Measurements from ENCODE around the gene MFRP. TPM values are rescaled to one million over a fixed set of nuclear protein-coding genes. Genes with fewer than 3 reads are reported as not detected.

MFRP gene
- total RNA-seq, 1 donor from 2014 or later, result not detected

DNA sequence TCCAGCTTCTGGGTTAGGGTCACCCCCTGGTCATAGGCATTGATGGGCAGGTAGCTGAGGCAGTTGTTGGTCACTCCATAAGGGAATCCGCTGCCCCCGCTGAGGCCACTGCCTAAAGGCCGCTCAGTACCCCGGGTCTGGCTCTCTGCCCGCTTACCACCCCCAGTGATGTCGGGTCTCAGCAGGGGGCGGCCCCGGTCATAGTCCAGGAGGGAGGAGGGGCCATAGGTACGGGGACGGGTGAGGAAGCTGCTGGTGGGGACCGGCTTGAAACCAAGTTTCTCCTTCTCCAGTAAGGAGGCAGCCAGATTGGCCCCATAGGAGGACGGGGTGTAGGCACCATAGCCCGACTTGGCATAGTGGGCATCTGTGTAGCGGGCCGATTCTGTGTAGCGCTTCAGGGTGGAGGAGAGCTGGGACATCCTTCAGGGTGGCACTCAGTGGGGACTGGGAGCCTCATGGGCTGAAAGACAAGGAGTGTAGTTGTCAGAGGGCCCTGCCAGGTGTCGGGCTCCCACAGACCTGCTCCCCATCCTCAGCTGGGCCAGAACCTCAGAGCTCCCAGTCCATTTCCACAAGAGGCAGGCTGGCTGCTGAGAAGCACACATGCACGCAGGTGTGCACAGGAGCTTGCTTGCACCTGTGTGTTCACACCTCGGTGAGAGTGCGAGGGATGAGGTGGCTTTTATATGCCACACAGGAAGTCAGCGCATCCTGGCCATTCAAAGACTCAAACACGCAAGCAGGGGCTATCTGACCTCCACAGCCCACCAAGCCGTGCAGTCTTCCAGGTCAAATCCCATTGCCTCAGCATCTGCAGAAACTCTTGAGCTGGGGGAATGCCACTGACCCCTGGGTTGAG lies 26.8 kb upstream of the MFRP start:
- DNase-seq, result no peak

DNA sequence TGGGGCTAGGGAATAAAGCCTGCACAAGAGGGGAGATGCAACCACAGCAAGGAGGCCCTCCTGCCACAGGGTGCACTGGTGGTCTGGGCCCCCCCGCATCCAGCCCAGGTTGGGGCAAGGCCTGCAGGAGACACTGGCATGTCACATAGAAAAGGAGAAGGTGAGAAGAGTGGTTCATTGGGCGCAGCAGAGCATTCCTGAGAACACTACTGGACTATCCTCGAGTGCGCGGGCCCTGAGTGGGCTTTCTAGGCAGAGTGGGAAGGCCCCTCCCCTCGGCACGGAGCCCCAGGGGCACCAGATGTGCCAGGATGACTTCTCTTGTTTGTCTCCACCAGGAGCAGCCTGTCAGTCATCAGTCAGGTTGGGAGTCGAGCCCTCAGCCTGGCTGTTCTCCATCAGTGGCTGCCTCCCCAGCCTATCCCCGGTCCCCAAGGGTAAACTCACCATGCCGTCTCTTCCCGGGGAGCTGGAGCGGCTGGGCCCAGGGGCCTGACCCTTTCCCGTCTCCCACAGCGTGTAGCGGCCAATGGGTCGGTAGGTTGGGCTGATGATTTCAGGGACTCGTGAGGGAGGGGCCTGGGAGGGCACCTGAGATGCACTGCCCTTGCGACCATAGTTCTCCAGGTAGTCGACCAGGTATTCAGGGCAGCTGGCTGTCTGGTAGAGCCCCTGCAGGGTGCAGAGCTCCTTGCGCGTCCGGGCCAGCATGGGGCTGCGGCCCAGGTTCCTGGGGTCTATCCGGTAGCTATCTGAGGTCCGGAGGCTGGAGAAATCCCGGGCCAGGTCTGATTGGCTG lies 26.0 kb upstream of the MFRP start:
- DNase-seq, result no peak

DNA sequence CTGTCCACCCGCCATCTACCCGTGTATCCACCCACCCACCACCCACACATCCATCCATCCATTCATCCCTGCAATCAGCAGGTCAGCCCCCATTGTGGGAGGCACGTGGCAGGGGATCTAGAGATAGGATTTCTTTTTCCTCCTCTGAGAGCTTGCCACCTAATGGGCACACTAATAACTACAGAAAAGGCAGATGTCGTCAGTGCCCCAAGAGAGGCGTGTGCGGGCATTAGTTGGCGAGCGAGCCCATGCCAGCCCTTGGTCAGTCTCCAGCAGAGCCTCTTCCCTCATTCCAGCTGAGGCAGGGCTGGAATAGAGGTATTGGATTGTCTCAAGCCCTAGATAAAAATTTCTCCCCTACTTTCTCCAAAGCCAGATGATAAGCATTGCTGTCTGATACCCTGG lies 25.3 kb upstream of the MFRP start:
- DNase-seq, result peak; percentile 88

DNA sequence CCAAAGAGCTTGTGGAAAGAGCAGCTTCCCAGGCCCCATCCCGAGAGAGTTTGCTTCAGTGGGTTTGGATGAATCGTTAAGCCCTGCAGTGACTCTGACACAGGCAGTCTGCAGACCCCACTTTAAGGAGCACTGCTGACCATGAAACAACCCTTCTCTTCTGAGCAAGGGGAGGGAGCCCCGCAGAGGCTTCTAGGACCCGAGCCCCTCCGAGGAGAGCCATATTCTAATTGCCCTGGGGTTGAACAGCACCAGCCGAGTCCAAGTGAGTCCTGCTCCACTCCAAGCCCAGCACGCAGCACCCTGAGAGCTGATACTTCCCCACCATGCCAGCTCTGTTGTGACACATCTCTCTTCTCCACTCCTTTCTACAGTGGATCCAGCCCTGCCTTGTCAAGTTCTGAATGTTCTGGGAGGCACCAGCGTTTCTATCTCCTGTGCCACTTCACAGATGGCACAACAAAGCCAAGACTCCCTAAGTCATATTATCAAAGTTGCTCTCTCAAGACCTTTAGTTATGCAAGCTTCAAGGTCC lies 24.6 kb upstream of the MFRP start:
- no peak for DNase-seq

DNA sequence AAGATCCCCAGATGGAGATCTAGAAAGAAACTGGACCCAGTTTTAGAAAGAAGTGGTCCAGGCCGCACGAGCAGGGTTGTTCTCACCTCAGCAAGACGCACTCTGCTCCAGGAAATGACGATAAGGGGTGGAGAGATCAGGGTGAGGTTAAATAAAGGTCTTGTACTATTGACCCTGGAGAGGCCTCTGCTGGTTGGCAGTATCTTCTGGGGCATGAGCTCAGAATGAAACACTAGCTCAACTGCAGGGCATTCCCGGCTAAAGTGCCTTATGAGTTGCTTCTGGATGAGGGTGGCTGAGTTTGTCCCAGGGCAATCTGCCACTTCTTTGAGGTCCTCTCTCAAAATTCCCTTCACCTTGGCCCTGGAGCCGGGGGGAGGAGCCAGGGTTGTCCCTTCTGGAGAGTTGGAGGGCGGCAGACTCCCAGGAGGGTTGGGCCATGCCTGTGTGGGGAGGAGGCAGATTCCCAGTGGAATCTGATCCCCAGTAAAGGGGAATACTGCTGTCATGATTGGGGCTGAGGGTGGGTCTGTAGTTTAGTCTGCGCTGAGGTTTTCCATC lies 24.1 kb upstream of the MFRP start:
- peak; percentile 74 for DNase-seq

DNA sequence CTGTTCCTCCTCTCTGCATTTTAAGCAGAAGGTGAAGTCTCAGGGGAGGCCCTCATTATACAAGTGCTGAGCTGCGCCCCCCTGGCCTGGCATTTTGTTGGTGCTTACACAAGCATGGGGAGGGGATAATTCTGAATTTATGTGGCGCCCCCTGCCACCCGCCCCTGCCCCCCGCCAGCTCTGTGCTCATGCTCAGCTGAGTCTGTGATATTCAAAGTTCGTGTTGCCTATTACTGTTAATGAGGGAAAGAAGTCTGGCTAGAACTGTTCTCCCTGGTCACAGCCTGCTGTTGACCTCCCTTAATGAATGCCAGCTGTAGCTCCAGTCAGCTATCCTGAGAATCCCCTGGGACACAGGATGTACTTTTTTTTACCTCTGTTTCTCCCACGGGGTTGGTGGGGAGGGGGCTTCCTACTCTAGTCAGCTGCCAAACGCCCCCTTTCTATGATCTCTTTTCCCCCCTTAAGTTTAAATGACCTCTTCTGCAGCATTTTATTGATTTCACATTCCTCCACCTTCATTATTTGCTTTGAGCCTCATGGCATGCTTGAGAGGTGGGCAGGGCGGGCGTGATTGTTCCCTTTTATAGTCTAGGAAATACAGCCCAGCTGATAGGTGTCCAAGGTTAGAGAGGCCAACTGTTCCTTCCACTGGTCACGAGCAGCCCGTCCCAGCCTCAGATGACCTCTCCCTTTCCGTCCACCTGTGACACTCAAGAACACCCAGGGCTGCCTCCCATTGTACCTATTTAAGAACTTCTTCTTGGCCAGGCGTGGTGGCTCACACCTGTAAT lies 22.8 kb upstream of the MFRP start:
- DNase-seq, result peak; percentile 38

DNA sequence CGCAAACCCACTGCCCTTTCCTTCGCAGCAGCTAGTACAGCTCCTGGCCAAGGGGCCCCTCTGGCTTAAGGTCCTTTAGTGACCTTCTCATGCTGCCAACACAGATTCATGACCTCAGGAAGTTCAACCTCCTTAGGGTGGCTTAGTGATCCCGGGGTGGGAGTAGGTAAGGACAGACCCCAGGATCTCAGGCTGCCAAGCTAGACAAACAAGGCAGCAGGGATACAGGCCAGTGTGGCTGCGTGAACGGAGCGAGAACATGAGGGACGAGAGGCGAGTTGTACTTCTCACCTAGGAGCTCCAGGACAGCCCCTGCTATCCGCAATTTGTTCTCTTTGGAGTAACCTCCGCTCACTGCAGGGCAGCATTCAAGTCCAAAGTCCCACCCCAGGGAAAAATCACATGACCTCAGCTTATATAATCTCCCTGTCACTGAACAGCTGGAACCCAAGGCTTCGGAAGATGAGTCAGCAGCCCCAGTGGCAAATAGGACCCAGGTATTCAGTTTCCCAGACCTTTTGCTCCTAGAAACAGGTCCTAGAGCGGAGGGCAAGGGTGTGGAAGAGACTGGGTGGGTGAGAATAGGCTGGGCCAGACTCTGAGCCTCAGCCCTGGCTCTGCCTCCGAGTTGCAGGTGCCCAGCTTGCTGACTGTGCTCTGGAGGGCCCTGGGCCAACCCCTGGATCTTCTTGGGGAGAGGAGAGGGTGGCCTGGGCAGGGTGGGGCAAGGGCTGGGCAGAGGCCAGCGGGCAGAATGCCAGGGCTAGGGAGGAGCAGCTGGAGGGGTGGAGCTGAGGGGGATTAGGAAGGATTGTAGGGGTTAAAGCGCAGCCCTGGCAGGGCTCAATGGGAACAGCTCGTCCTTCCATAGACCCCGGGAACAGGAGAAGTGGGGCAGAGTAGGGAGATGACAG lies 21.9 kb upstream of the MFRP start:
- peak; percentile 96 for DNase-seq

DNA sequence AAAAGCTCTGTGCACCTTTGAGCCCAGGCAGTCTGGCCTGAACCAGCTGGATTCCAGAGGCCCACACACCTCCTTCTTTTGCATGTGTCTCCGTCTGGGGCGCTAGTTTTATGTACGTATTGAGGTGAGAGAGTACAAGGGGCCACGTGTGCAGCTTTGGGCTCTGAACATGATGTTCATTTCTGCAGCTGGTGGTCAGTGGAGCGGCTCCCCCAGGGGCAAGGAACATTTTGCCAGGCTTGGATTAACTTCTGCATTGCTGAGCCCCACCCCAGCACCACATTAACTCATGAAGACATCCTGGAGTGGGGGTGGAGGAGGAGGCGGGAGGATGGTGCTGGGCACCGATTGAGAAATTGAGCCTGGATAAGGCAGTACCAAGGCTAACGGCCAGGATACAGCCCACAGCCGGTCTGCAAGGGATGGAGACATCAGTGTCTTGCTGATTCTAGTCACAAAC lies 21.2 kb upstream of the MFRP start:
- peak; percentile 57 for DNase-seq

DNA sequence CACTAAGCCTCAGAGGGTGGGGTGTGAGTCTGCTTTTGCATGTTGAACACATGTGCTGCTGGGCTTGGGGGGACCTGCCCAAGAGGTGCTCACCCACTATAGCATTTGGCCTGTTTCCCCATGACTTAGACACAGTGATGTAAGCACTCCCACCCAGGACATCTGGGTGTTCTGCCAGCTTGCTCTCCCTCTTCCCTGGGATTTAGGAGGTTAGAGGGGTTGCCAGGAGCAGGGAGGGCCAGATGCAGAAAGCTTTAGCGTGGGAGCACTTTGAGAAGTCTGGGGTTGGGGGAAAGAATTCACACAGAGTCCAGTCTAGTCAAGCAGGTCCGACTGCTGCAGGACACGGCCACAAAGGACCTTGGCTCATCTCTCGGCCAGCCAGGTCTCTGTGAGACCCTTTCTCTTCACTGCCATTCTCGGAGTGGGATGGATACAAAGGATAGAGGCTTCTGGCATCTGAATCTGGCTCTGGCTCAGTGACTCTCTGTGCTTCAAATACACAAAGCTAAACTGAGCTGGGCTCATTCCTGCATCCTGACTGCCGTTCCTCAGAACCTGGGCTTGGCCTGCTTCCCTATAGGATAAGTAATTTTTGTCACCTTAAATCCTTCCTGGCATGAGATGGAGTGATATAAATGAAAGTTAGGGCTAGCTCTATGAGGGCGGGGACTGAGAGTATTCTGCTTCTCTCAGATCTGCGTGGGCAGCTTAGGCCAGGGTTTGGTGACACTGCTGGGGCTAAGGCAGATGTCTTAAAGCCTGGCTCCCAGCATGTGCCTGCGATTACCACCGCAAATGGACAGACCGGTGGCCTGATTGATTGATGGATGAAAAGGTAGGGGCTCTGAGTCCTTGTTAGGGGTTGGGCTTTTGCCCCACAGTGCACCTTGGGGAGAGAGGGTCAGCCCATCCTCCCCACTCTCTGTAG lies 20.4 kb upstream of the MFRP start:
- peak; percentile 29 for DNase-seq

DNA sequence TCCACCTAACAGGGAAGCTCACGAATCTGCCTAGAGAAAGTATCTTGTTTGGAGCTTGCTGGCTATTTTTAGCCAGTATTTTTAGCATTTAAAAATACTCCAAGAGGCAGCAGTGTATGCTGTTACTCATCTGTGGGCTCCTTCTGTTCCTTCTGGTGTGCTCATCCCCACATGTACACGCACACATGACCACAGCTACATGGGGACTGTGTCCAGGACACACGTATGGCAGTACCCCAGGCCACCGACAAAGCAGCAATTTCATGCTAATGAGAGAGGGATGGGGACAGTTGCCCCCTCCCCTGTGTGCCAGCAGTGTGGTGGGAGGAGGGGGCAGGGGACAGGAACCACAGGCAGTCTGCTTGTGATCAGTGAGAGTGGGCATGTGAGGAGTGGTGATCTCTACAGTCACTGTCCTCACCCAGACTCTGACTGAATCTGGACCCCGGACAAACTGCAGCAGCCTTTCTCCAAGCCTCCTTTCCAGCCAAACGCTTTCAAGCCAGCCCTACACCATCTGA lies 18.6 kb upstream of the MFRP start:
- peak; percentile 61 for DNase-seq

DNA sequence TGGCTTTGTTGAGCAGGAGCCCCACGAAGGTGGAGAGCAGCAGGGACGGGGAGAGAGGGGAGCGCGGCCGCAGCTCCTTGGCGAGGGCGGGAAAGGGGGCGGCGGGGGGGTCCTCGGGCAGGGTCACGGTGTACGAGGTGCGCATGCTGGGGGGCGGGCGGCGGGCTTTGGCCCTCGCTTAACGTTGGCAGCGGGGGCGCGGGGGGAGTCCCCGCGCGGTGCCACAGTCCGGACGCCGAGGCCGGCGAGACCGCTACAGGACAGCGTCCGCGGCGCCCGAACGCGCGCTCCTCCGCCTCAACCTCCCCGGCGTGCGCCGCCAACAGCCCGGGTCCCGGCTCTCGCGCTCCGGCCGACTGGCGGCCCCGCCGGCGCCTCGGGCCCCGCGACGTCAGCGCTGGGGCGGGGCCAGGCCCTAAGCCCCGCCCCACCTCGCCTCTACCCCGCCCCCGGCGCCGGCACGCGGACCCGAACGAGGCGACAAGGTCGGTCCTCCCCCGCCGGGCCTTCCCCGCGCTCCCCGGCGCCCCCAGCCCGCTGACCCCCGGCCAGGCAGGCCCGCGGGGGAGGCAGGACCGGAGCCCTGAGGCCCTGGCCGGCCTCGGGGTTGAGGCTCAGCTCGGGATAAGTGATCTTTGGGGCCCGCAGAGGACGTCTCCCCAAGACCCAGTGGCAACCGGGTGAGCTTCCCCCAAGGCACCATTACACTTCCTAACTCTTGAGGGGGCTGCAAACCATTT lies 17.5 kb upstream of the MFRP start:
- peak; percentile 81 for DNase-seq

DNA sequence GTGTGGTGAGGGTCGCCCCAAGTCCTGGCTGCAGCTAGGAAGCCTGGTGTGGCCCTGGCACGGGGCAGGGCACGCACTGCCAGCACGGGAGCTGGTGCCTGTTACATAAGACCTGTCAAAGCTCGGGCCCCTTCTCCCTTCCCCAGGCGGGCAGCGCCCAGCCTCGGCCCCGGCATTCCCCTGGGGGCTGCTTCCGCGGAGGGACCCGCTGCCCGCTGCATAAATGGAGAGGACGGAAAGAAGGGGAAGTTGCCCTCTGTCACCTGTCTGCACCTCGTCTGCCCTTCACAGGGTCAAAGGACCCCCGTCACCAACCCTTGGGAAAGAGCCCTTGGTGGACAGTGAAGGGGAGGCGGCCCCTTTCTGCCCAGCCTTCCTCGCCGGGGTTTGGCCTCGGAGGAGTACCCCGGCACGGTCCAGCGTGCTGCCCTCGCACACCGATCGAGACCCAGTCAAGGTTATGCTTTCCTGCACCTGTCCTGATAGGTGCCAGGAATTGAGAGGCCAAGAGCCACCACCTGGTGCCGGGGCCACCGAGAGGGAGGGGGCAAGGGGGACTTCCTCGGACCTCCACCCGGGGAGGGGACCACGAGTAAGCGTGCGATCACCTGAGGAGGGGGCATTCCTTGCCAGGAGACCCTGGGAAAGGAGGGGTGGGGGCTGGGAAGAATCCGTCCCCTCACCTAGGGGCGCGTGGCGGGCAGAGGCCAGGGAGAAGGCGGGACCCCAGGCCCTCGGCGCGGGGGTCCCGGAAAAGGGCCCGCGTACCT lies 16.8 kb upstream of the MFRP start:
- DNase-seq, result no peak

DNA sequence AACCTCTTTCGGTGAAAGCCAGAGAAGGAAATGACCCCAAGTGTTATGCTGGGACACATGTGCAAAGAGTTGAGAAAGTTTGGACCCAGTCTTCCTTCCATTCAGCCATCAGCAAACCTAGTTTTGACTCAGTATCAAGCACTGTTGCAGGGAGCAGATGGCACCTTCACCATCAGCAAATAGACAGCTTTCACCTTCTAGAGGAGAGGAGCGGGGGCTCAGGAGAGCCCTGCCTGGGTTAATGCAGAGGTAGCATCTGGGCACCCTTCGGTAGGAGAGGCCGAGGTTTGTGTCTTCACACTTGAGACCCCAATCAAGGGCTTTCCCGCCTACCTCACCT lies 16.2 kb upstream of the MFRP start:
- DNase-seq, result no peak

DNA sequence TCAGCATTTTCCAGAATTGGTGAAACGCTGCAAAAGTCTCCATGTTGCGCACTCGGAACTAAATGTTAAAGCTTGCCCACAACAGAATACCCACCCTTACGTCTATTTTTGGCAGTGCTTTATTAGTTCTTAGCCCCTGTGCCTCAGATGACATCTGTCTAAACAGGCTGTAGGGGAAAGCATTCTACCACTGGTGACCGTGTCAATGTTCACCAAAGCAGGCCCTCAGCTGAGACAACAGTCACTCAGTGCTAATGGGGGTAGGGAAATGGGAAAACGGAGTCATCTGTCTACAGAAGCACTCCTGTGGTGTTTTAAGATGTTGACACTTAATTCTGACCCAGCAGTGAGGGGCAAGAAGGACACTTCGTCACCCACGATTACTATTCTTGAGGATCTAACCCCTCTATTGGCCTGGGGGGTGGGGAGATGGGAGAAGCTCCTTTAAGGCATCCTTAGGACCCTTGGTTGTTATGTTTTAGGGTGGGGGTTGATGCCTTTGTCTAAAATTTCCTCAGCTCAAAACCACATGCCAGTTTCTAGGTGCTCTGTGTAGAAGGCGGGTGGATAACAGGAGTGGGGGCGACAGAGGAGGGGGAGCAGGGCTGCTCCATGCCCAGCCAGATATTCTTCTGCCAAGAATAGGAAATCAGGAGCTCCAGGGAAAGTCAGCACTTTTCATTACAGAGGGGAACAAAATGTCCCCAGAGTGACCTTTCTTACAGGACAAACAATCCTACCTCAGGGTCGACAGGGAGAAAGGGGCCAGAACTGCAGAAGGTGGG lies 15.6 kb upstream of the MFRP start:
- peak; percentile 60 for DNase-seq

DNA sequence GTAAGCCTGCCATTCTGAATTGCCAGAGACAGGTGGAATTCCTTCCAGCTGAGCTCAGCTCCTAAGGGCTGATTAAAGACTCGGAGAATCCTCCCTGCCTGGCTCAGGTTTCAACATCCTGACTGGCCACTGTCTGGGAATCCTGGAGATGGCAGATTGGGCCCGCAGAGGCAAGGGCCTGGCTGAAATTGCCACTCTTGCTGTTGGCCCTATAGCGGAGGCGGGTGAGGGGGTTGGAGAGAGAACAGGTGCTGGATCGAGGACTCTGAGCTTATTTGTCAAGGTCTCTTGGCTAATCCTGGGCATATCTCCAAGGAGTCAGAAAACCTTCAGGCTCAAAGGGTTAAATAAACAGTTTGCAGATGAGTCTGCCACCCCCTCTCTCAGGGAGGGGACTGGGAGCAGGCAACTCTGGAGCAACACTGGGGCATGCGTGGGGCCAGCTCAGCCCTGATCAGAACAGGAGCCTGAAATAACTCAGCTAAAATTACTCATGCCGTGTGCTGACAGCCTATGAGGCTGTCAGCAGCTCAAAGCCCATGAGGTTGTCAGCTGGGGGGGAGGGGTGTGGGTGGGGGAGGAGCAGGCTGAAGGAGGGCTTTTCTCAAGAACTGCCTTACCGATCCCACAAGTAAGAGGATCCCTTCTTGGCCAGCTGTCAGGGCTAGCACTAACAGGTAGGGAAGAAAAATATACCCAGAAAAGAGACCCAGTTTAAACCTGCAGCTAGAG lies 14.7 kb upstream of the MFRP start:
- DNase-seq, result peak; percentile 88
